ENCODE results near the gene SNX14.

DNA sequence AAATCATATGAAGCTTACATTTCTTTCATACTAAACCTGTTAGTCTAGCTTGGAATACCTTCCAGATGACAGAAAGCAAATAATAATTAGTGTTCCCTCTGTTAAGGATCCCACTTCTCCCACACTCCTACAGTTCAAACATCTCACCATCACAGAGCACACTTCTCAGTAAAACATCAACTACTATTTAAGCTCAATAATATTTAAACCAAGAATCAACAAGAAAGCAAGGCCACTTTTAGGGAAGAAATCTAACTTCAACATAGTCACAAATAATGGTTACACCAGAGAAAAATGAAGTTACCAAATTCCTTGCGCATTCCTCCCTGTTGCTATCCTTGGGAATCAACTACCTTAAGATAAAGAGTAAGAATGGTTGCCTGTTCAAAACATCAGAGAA is 1.6 kb downstream of the SNX14 start:
- TF ChIP-seq, protein P1, sequence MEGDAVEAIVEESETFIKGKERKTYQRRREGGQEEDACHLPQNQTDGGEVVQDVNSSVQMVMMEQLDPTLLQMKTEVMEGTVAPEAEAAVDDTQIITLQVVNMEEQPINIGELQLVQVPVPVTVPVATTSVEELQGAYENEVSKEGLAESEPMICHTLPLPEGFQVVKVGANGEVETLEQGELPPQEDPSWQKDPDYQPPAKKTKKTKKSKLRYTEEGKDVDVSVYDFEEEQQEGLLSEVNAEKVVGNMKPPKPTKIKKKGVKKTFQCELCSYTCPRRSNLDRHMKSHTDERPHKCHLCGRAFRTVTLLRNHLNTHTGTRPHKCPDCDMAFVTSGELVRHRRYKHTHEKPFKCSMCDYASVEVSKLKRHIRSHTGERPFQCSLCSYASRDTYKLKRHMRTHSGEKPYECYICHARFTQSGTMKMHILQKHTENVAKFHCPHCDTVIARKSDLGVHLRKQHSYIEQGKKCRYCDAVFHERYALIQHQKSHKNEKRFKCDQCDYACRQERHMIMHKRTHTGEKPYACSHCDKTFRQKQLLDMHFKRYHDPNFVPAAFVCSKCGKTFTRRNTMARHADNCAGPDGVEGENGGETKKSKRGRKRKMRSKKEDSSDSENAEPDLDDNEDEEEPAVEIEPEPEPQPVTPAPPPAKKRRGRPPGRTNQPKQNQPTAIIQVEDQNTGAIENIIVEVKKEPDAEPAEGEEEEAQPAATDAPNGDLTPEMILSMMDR (IDR thresholded peaks at IDR 0.05): no peak
- TF ChIP-seq POLR2A (IDR thresholded peaks at IDR 0.05): no peak
